GM19328 (cell line): ENCODE data around the gene PITPNM3.

Experiments
- ATAC-seq: cut with Tn5 transposase; IDR thresholded peaks from one replicate; pipeline ENCODE4 v1.9.1; 2021; ENCODE audit warnings: mild to moderate bottlenecking, moderate library complexity; ENCODE audit not compliant: unreplicated experiment

Gene PITPNM3

GRCh38 chr17:6554342-6554741, 2.0 kb downstream of the PITPNM3 start:
- no peak for ATAC-seq

- ATAC-seq, result no peak
Measured at GRCh38 chr17:6551869-6552531, 4.4 kb downstream of the PITPNM3 start.

GRCh38 chr17:6551356-6551755, 5.0 kb downstream of the PITPNM3 start:
- ATAC-seq, result no peak

- ATAC-seq, result no peak
Measured at GRCh38 chr17:6549384-6550036, 6.8 kb downstream of the PITPNM3 start.

- no peak for ATAC-seq
Measured at GRCh38 chr17:6548578-6549330, 7.6 kb downstream of the PITPNM3 start.

GRCh38 chr17:6548034-6548433, 8.3 kb downstream of the PITPNM3 start:
- no peak for ATAC-seq

- no peak for ATAC-seq
Measured at GRCh38 chr17:6547336-6547735, 9.0 kb downstream of the PITPNM3 start.

- no peak for ATAC-seq
Measured at GRCh38 chr17:6546069-6546718, 10.2 kb downstream of the PITPNM3 start.

- ATAC-seq, result no peak
Measured at GRCh38 chr17:6545291-6545690, 11.1 kb downstream of the PITPNM3 start.

- ATAC-seq, result no peak
Measured at GRCh38 chr17:6544011-6544370, 12.4 kb downstream of the PITPNM3 start.

GRCh38 chr17:6543079-6544010, 13.0 kb downstream of the PITPNM3 start:
- ATAC-seq, result no peak

GRCh38 chr17:6542577-6542976, 13.8 kb downstream of the PITPNM3 start:
- ATAC-seq, result no peak

GRCh38 chr17:6541886-6542285, 14.5 kb downstream of the PITPNM3 start:
- ATAC-seq, result no peak

- ATAC-seq, result no peak
Measured at GRCh38 chr17:6539871-6540270, 16.5 kb downstream of the PITPNM3 start.

GRCh38 chr17:6536566-6537065, 19.7 kb downstream of the PITPNM3 start:
- ATAC-seq, result no peak

- no peak for ATAC-seq
Measured at GRCh38 chr17:6536053-6536452, 20.3 kb downstream of the PITPNM3 start.

- no peak for ATAC-seq
Measured at GRCh38 chr17:6534846-6535514, 21.4 kb downstream of the PITPNM3 start.

GRCh38 chr17:6532441-6532885, 23.9 kb downstream of the PITPNM3 start:
- no peak for ATAC-seq

GRCh38 chr17:6531575-6531974, 24.8 kb downstream of the PITPNM3 start:
- ATAC-seq, result no peak
